Esophagus squamous epithelium (tissue), 5 donors: ENCODE data around the gene SH2D1A. TPM values are rescaled to one million over a fixed set of nuclear protein-coding genes. Genes with fewer than 3 reads are reported as not detected.
"Not testable (repeated sequence)": the region's sequence is repeated elsewhere in the genome, so short reads cannot be mapped to it uniquely, and the experiment has no call there.

Experiments
- DNase-seq: peaks from one replicate; lab custom pipeline; 2025; lab: John Stamatoyannopoulos, UW
- H3K27ac ChIP-seq, 4 donors: fragments of 200-600 bp; sonication (generic); one replicate each; pipeline ENCODE4 v1.5.1; 2016 to 2019; ENCODE audit warnings: mild to moderate bottlenecking in 1 of 4
- H3K27me3 ChIP-seq, 4 donors: fragments of 200-600 bp; sonication (generic); 1 replicate in 3 of 4; 2 replicates in 1 of 4; pipeline versions ENCODE4 v1.5.1 to v1.6.0; 2017 to 2021; ENCODE audit warnings: antibody characterized with exemption in 1 of 4
- H3K36me3 ChIP-seq, 3 donors: fragments of 200-600 bp; sonication (generic); one replicate each; pipeline ENCODE4 v1.5.1; 2016 to 2019
- H3K4me1 ChIP-seq, 3 donors: fragments of 200-600 bp; sonication (generic); one replicate each; pipeline ENCODE4 v1.5.1; 2017 to 2019
- H3K4me3 ChIP-seq, 4 donors: fragments of 200-600 bp; sonication (generic); 1 replicate in 3 of 4; 2 replicates in 1 of 4; pipeline ENCODE4 v1.5.1; 2016 to 2019; ENCODE audit warnings: mild to moderate bottlenecking in 2 of 4, moderate library complexity in 1 of 4
- H3K9me3 ChIP-seq, 3 donors: fragments of 200-600 bp; sonication (generic); one replicate each; pipeline ENCODE4 v1.5.1; 2016 to 2019
- CTCF ChIP-seq, 6 experiments: fragments of 450-650 bp in 4 of 6; fragments of 200-600 bp in 2 of 6; sonication (generic) in 2 of 6; IDR thresholded peaks; one replicate each; pipeline ENCODE4 v1.5.1; 2016 to 2019; ENCODE audit warnings: antibody characterized with exemption in 6 of 6, mild to moderate bottlenecking in 4 of 6, moderate library complexity in 4 of 6
- POLR2A ChIP-seq, 4 donors: fragments of 450-650 bp; IDR thresholded peaks; one replicate each; pipeline ENCODE4 v1.6.1; 2017; ENCODE audit warnings: antibody characterized with exemption in 4 of 4, mild to moderate bottlenecking in 4 of 4, moderate library complexity in 3 of 4
- WGBS, 2 donors: methylation state at CpG; one replicate each; pipeline ENCODE4 v1.1.5; 2018; 5-methylcytosine and 5-hydroxymethylcytosine counted together
- intact Hi-C: fragments of 100-400 bp; cut with DNase I; formaldehyde crosslinking; loops from one replicate; pipeline ENCODE4 v1.15.0; 2022
- total RNA-seq, 4 donors: library from RNA; depleted of rRNA; stranded (reverse); fragments of >200 nt; gene quantifications; one replicate each; pipeline ENCODE4 v1.1.0, GENCODE V29; 2016
- donor health status: DM: yes; HTN: yes; CAD: no.

SH2D1A gene
- total RNA-seq, 4 donors from 2014 or later = 0.53 to 2.1 (median 1.4) TPM; not detected in 1

GRCh38 chrX:124328765-124329164 lies 17.6 kb upstream of the SH2D1A start:
- no peaks in the 10 kb centered on the region for H3K4me1 ChIP-seq
- no peak overlapping the region for H3K4me3 ChIP-seq
- DNase-seq = no peak
- no peaks in the 10 kb centered on the region for H3K36me3 ChIP-seq
- no peaks in the 10 kb centered on the region for H3K9me3 ChIP-seq
- no peak overlapping the region for H3K27ac ChIP-seq
- TF ChIP-seq POLR2A (IDR thresholded peaks at IDR 0.05) (no peak), CTCF (IDR thresholded peaks at IDR 0.05) (no peak)
- WGBS, 2 donors = 50 to 63% methylated on average over 1 of the region's 1 CpG
- no peaks in the 10 kb centered on the region for H3K27me3 ChIP-seq
- intact Hi-C loops = no loop called here

GRCh38 chrX:124332481-124333424 lies 13.6 kb upstream of the SH2D1A start, which contains the start of gene TEX13D:
TEX13D (plus strand) TSS chrX:124332660; CDS start chrX:124332918, 258 bp downstream.
- Histone ChIP-seq H3K36me3 (no peaks in the 10 kb centered on the region), H3K27me3 (no peaks in the 10 kb centered on the region), H3K4me3 (no peak within 1 kb of the TSS), H3K9me3 (no peaks in the 10 kb centered on the region), H3K27ac (no peak within 1 kb of the TSS), H3K4me1 (no peaks in the 10 kb centered on the region)
- 91 to 100% methylated on average over 3 to 18 of the region's 57 CpGs for WGBS, 2 donors
- TF ChIP-seq CTCF (IDR thresholded peaks at IDR 0.05) (no peak), POLR2A (IDR thresholded peaks at IDR 0.05) (no peak)
- intact Hi-C loops = no loop called here
- DNase-seq = no peak

GRCh38 chrX:124333862-124334261 lies 12.5 kb upstream of the SH2D1A start:
- Histone ChIP-seq H3K9me3 (no peaks in the 10 kb centered on the region), H3K4me3 (no peak overlapping the region), H3K36me3 (no peaks in the 10 kb centered on the region), H3K4me1 (no peaks in the 10 kb centered on the region), H3K27me3 (no peaks in the 10 kb centered on the region), H3K27ac (no peak overlapping the region)
- DNase-seq = no peak
- WGBS, 2 donors = 63 to 100% methylated on average over 3 of the region's 6 CpGs
- TF ChIP-seq CTCF (IDR thresholded peaks at IDR 0.05) = no peak
- TF ChIP-seq POLR2A (IDR thresholded peaks at IDR 0.05) = no peak
- intact Hi-C loops = no loop called here

GRCh38 chrX:124334555-124334954 lies 11.8 kb upstream of the SH2D1A start:
- H3K27me3 ChIP-seq, H3K4me1 ChIP-seq, H3K36me3 ChIP-seq, H3K9me3 ChIP-seq, intact Hi-C loops, DNase-seq, H3K27ac ChIP-seq, H3K4me3 ChIP-seq: not testable (repeated sequence)
- 56 to 57% methylated on average over 1 to 2 of the region's 2 CpGs for WGBS, 2 donors

- Histone ChIP-seq H3K36me3 (no peaks in the 10 kb centered on the region), H3K4me3 (no peak overlapping the region), H3K9me3 (no peaks in the 10 kb centered on the region), H3K27me3 (no peaks in the 10 kb centered on the region), H3K27ac (no peak overlapping the region), H3K4me1 (no peaks in the 10 kb centered on the region)
- 38 to 46% methylated on average over 1 of the region's 1 CpG for WGBS, 2 donors
- intact Hi-C loops = no loop called here
- DNase-seq = no peak
- no peak for TF ChIP-seq POLR2A (IDR thresholded peaks at IDR 0.05)
- TF ChIP-seq CTCF (IDR thresholded peaks at IDR 0.05) = no peak
These were observed 10.8 kb upstream of the SH2D1A start for GRCh38 chrX:124335598-124335997.
